HEK293 (cell line): Measurements from ENCODE around the gene TAPBP.

Experiments
- AEBP2 ChIP-seq: fragments of 450-650 bp; formaldehyde crosslinking; IDR thresholded peaks from 2 replicates; pipeline ENCODE4 v1.5.1; 2016; ENCODE audit warnings: missing biosample characterization, missing genetic modification characterization, borderline replicate concordance
- CTCF ChIP-seq: fragments of 450-650 bp; formaldehyde crosslinking; IDR thresholded peaks from 2 replicates; pipeline ENCODE4 v1.5.1; 2016; ENCODE audit warnings: missing biosample characterization, missing genetic modification characterization
- EGR2 ChIP-seq: fragments of 450-650 bp; formaldehyde crosslinking; IDR thresholded peaks from 2 replicates; pipeline ENCODE4 v1.5.1; 2016; ENCODE audit warnings: low read depth, missing biosample characterization, missing genetic modification characterization
- HOXC10 ChIP-seq: sonication (generic); formaldehyde crosslinking; IDR thresholded peaks from 2 replicates; pipeline ENCODE4 v1.8.1; 2023; ENCODE audit warnings: mild to moderate bottlenecking, missing genetic modification reagents
- HOXD13 ChIP-seq: sonication (generic); formaldehyde crosslinking; IDR thresholded peaks from 2 replicates; pipeline ENCODE4 v1.8.0; 2022; ENCODE audit warnings: missing genetic modification reagents, borderline replicate concordance
- MYNN ChIP-seq: fragments of 450-650 bp; formaldehyde crosslinking; IDR thresholded peaks from 2 replicates; pipeline ENCODE4 v1.5.1; 2016; ENCODE audit warnings: missing biosample characterization, missing genetic modification characterization, borderline replicate concordance
- PRDM1 ChIP-seq: fragments of 450-650 bp; formaldehyde crosslinking; IDR thresholded peaks from 2 replicates; pipeline ENCODE4; 2016; ENCODE audit warnings: missing biosample characterization, missing genetic modification characterization
- SP2 ChIP-seq: fragments of 450-650 bp; formaldehyde crosslinking; IDR thresholded peaks from 2 replicates; pipeline ENCODE4 v1.5.1; 2016; ENCODE audit warnings: missing biosample characterization, missing genetic modification characterization
- ZBTB11 ChIP-seq: fragments of 450-650 bp; formaldehyde crosslinking; conservative IDR thresholded peaks from 2 replicates; pipeline ENCODE4 v1.5.1; 2016; ENCODE audit warnings: low read depth, missing biosample characterization, missing genetic modification characterization
- ZNF214 ChIP-seq: fragments of 450-650 bp; formaldehyde crosslinking; IDR thresholded peaks from 2 replicates; pipeline ENCODE4 v1.5.1; 2017; ENCODE audit warnings: missing biosample characterization, mild to moderate bottlenecking, missing genetic modification characterization, borderline replicate concordance
- ZNF24 ChIP-seq: fragments of 450-650 bp; formaldehyde crosslinking; IDR thresholded peaks from 2 replicates; pipeline ENCODE4 v1.5.1; 2016; ENCODE audit warnings: missing biosample characterization, missing genetic modification characterization
- ZNF335 ChIP-seq: fragments of 450-650 bp; formaldehyde crosslinking; conservative IDR thresholded peaks from 2 replicates; pipeline ENCODE4 v1.5.1; 2016; ENCODE audit warnings: missing biosample characterization, missing genetic modification characterization
- ZNF341 ChIP-seq: fragments of 450-650 bp; formaldehyde crosslinking; IDR thresholded peaks from 2 replicates; pipeline ENCODE4; 2016; ENCODE audit warnings: low read depth, missing biosample characterization, missing genetic modification characterization
- ZNF391 ChIP-seq: fragments of 450-650 bp; formaldehyde crosslinking; IDR thresholded peaks from 2 replicates; pipeline ENCODE4 v1.5.1; 2016; ENCODE audit warnings: low read depth, missing biosample characterization, missing genetic modification characterization, borderline replicate concordance
- ZNF398 ChIP-seq: fragments of 450-650 bp; formaldehyde crosslinking; IDR thresholded peaks from 2 replicates; pipeline ENCODE4 v1.5.1; 2017; ENCODE audit warnings: missing biosample characterization, missing genetic modification characterization
- ZNF423 ChIP-seq: fragments of 450-650 bp; formaldehyde crosslinking; IDR thresholded peaks from 2 replicates; pipeline ENCODE4 v1.5.1; 2016; ENCODE audit warnings: missing biosample characterization, missing genetic modification characterization
- ZNF544 ChIP-seq: fragments of 450-650 bp; formaldehyde crosslinking; IDR thresholded peaks from 2 replicates; pipeline ENCODE4 v1.5.0; 2017; ENCODE audit warnings: missing biosample characterization, missing genetic modification characterization
- ZNF621 ChIP-seq: fragments of 450-650 bp; formaldehyde crosslinking; IDR thresholded peaks from 2 replicates; pipeline ENCODE4 v1.5.1; 2017; ENCODE audit warnings: missing biosample characterization, missing genetic modification characterization
- ZNF664 ChIP-seq: fragments of 450-650 bp; formaldehyde crosslinking; IDR thresholded peaks from 2 replicates; pipeline ENCODE4 v1.5.1; 2016; ENCODE audit warnings: missing biosample characterization, missing genetic modification characterization
- ZNF707 ChIP-seq: fragments of 450-650 bp; formaldehyde crosslinking; IDR thresholded peaks from 2 replicates; pipeline ENCODE4 v1.5.1; 2016; ENCODE audit warnings: missing biosample characterization, missing genetic modification characterization
- ZSCAN23 ChIP-seq: fragments of 450-650 bp; formaldehyde crosslinking; IDR thresholded peaks from 2 replicates; pipeline ENCODE4 v1.5.1; 2016; ENCODE audit warnings: missing biosample characterization, missing genetic modification characterization
- ZSCAN30 ChIP-seq: fragments of 450-650 bp; IDR thresholded peaks from 2 replicates; pipeline ENCODE4 v1.5.1; 2018; ENCODE audit warnings: missing biosample characterization, mild to moderate bottlenecking, missing genetic modification characterization, moderate library complexity
- TF ChIP-seq, protein P1 (sequence below): fragments of 450-650 bp; formaldehyde crosslinking; IDR thresholded peaks from 2 replicates; pipeline ENCODE4 v1.5.1; 2016; ENCODE audit warnings: missing biosample characterization, missing genetic modification characterization
- TF ChIP-seq, protein P2 (sequence below): fragments of 450-650 bp; formaldehyde crosslinking; IDR thresholded peaks from 2 replicates; pipeline ENCODE4 v1.5.1; 2016; ENCODE audit warnings: missing biosample characterization, missing genetic modification characterization

TAPBP gene

GRCh38 chr6:33313709-33314514 lies at the start of gene TAPBP (continued):
- TF ChIP-seq ZNF398 (tag by site-specific recombination) (no peak), ZNF707 (tag by site-specific recombination) (no peak), ZNF391 (tag by site-specific recombination) (0 out of 2 replicates have a peak, but pooled peaks have one; percentile 12), ZNF24 (tag by site-specific recombination) (no peak), MYNN (tag by site-specific recombination) (no peak), HOXD13 (no peak), ZSCAN23 (tag by site-specific recombination) (no peak), ZNF664 (tag by site-specific recombination) (no peak), ZNF341 (tag by site-specific recombination) (peak; percentile 92), SP2 (peak; percentile 46), ZNF544 (tag by site-specific recombination) (no peak), AEBP2 (tag by site-specific recombination) (no peak), ZNF621 (no peak), EGR2 (tag by site-specific recombination) (no peak; the same call in 1 of the 2 replicates), ZNF423 (tag by site-specific recombination) (no peak), HOXC10 (CRISPR knock-in tag) (no peak), PRDM1 (tag by site-specific recombination) (peak; percentile 84), CTCF (tag by site-specific recombination) (no peak), ZNF335 (tag by site-specific recombination) (peak; percentile 86), ZNF214 (no peak), ZSCAN30 (tag by site-specific recombination) (no peak), ZBTB11 (tag by site-specific recombination) (no peak; the same call in 1 of the 2 replicates)
- TF ChIP-seq, protein P1, sequence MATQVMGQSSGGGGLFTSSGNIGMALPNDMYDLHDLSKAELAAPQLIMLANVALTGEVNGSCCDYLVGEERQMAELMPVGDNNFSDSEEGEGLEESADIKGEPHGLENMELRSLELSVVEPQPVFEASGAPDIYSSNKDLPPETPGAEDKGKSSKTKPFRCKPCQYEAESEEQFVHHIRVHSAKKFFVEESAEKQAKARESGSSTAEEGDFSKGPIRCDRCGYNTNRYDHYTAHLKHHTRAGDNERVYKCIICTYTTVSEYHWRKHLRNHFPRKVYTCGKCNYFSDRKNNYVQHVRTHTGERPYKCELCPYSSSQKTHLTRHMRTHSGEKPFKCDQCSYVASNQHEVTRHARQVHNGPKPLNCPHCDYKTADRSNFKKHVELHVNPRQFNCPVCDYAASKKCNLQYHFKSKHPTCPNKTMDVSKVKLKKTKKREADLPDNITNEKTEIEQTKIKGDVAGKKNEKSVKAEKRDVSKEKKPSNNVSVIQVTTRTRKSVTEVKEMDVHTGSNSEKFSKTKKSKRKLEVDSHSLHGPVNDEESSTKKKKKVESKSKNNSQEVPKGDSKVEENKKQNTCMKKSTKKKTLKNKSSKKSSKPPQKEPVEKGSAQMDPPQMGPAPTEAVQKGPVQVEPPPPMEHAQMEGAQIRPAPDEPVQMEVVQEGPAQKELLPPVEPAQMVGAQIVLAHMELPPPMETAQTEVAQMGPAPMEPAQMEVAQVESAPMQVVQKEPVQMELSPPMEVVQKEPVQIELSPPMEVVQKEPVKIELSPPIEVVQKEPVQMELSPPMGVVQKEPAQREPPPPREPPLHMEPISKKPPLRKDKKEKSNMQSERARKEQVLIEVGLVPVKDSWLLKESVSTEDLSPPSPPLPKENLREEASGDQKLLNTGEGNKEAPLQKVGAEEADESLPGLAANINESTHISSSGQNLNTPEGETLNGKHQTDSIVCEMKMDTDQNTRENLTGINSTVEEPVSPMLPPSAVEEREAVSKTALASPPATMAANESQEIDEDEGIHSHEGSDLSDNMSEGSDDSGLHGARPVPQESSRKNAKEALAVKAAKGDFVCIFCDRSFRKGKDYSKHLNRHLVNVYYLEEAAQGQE (tag by site-specific recombination): no peak; the same call in 1 of the 2 replicates
- TF ChIP-seq, protein P2, sequence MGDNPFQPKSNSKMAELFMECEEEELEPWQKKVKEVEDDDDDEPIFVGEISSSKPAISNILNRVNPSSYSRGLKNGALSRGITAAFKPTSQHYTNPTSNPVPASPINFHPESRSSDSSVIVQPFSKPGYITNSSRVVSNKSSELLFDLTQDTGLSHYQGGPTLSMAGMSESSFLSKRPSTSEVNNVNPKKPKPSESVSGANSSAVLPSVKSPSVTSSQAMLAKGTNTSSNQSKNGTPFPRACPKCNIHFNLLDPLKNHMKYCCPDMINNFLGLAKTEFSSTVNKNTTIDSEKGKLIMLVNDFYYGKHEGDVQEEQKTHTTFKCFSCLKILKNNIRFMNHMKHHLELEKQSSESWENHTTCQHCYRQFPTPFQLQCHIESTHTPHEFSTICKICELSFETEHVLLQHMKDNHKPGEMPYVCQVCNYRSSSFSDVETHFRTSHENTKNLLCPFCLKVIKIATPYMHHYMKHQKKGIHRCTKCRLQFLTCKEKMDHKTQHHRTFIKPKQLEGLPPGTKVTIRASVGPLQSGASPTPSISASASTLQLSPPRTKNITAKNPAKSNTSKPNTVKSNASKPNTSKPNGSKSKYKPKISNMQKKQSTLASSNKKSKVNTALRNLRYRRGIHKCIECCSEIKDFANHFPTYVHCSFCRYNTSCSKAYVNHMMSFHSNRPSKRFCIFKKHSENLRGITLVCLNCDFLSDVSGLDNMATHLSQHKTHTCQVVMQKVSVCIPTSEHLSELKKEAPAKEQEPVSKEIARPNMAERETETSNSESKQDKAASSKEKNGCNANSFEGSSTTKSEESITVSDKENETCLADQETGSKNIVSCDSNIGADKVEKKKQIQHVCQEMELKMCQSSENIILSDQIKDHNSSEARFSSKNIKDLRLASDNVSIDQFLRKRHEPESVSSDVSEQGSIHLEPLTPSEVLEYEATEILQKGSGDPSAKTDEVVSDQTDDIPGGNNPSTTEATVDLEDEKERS (tag by site-specific recombination): no peak
